Body of pancreas (tissue), 4 donors: ENCODE measurements around the gene KIF16B.
"Not testable (repeated sequence)": the region's sequence is repeated elsewhere in the genome, so short reads cannot be mapped to it uniquely, and the experiment has no call there.

Source experiments
- POLR2A ChIP-seq, 3 donors: fragments of 450-650 bp; IDR thresholded peaks; one replicate each; pipeline ENCODE4 v1.6.1; 2016; ENCODE audit warnings: antibody characterized with exemption in 3 of 3, mild to moderate bottlenecking in 2 of 3
- TF ChIP-seq, protein P1 (sequence below), 7 experiments: fragments of 450-650 bp in 4 of 7; fragments of 200-600 bp in 3 of 7; sonication (generic) in 3 of 7; IDR thresholded peaks; one replicate each; pipeline ENCODE4 v1.5.1; 2016 to 2019; ENCODE audit warnings: antibody characterized with exemption in 7 of 7

DNA sequence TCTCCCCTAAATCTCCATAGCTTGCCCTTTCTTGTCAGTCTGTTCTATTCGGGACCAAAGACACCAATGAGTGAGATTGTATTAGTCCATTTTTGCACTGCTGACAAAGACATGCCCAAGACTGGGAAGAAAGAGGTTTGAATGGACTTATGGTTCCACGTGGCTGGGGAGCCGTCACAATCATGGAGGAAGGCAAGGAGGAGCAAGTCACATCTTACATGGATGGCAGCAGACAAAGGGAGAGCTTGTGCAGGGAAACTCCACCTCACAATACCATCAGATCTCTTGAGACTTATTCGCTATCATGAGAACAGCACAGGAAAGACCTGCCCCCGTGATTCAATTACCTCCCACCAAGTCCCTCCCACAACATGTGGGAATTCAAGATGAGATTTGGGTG, 133.7 kb downstream of the KIF16B start:
- TF ChIP-seq, protein P1, sequence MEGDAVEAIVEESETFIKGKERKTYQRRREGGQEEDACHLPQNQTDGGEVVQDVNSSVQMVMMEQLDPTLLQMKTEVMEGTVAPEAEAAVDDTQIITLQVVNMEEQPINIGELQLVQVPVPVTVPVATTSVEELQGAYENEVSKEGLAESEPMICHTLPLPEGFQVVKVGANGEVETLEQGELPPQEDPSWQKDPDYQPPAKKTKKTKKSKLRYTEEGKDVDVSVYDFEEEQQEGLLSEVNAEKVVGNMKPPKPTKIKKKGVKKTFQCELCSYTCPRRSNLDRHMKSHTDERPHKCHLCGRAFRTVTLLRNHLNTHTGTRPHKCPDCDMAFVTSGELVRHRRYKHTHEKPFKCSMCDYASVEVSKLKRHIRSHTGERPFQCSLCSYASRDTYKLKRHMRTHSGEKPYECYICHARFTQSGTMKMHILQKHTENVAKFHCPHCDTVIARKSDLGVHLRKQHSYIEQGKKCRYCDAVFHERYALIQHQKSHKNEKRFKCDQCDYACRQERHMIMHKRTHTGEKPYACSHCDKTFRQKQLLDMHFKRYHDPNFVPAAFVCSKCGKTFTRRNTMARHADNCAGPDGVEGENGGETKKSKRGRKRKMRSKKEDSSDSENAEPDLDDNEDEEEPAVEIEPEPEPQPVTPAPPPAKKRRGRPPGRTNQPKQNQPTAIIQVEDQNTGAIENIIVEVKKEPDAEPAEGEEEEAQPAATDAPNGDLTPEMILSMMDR (IDR thresholded peaks at IDR 0.05): not testable (repeated sequence)
- TF ChIP-seq POLR2A (IDR thresholded peaks at IDR 0.05): not testable (repeated sequence)
